ENCODE measurements around the gene CSF2.

GRCh38 chr5:132033122-132033521 lies 40.5 kb upstream of the CSF2 start:
- TF ChIP-seq CTCF (IDR thresholded peaks at IDR 0.05) (no peak), EZH2 (IDR thresholded peaks at IDR 0.05; ENCODE audit: borderline replicate concordance, insufficient read depth, low read depth, low read length, poor library complexity, severe bottlenecking) (no peak)

Data from B cell (primary cell).